Prostate gland (tissue), 2 donors: Measurements from ENCODE around the gene PBX3. TPM values are rescaled to one million over a fixed set of nuclear protein-coding genes. Genes with fewer than 3 reads are reported as not detected.
A peak's percentile ranks its signal among the peaks of the same experiment; 100 is the strongest.

Experiments used
- DNase-seq: peaks from one replicate; pipeline ENCODE4 v3.0.0-alpha.2; 2019; ENCODE audit warnings: low spot score
- H3K27ac ChIP-seq, 2 donors: fragments of 200-600 bp; sonication (generic); 2 replicates each; pipeline ENCODE4 v1.5.1; 2017 to 2019
- H3K27me3 ChIP-seq: fragments of 200-600 bp; sonication (generic); replicated peaks from 2 replicates; pipeline ENCODE4 v1.5.1; 2019; ENCODE audit not compliant: insufficient read depth
- H3K36me3 ChIP-seq, 2 donors: fragments of 200-600 bp; sonication (generic); 1 replicate in 1 of 2; 2 replicates in 1 of 2; pipeline versions ENCODE4 v1.5.1 to v1.8.1; 2017 to 2019
- H3K4me1 ChIP-seq: fragments of 200-600 bp; sonication (generic); replicated peaks from 2 replicates; pipeline ENCODE4 v1.5.1; 2019
- H3K4me3 ChIP-seq, 2 donors: fragments of 200-600 bp; sonication (generic); 2 replicates each; pipeline ENCODE4 v1.5.1; 2017 to 2019
- H3K9me3 ChIP-seq: fragments of 200-600 bp; sonication (generic); 2 replicates; pipeline ENCODE4 v1.5.1; 2017
- POLR2A ChIP-seq: fragments of 450-650 bp; IDR thresholded peaks from one replicate; pipeline ENCODE4 v1.6.1; 2016; ENCODE audit warnings: antibody characterized with exemption, mild to moderate bottlenecking
- POLR2AphosphoS5 ChIP-seq: sonication (generic); formaldehyde crosslinking; IDR thresholded peaks from one replicate; pipeline ENCODE4 v1.6.1; 2017; ENCODE audit warnings: antibody characterized with exemption
- WGBS: methylation state at CpG from one replicate; pipeline ENCODE4 v1.1.5; 2018; 5-methylcytosine and 5-hydroxymethylcytosine counted together
- intact Hi-C: fragments of 100-400 bp; cut with DNase I; formaldehyde crosslinking; loops from one replicate; pipeline ENCODE4 v1.14.2; 2022
- total RNA-seq, 2 donors: library from RNA; depleted of rRNA; stranded (reverse); fragments of >200 nt; gene quantifications; one replicate each; pipeline ENCODE4 v1.1.0, GENCODE V29; 2016
- TF ChIP-seq, protein P1 (sequence below), 4 experiments: fragments of 200-600 bp in 2 of 4; fragments of 450-650 bp in 2 of 4; sonication (generic) in 2 of 4; IDR thresholded peaks; 1 replicate in 3 of 4; 2 replicates in 1 of 4; pipeline ENCODE4 v1.5.1; 2016 to 2019; ENCODE audit warnings: antibody characterized with exemption in 4 of 4, mild to moderate bottlenecking in 2 of 4, moderate library complexity in 2 of 4

PBX3 gene
- total RNA-seq, 2 donors from 2014 or later: 48.5 to 77.6 TPM

DNA sequence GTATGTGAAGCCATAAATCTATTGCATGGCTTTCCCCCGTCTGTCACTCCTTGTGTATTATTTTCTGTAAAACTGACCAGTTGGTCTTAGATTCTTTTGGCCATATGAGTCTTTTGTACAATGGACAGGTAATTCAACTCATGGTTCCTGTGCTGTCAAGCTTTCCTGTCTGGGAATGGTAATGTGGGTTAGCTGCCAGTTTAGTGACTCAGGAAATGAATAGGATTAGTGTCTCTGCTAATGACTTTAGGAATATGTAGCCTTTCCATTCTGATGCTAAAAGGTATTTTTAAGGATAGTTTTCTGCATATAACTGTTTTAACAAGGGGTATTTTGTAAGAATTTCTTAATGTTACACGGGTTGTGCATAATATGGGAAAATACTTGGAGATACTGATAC, 182.7 kb downstream of the PBX3 start:
- WGBS: 95% methylated on average over 2 of the region's 2 CpGs
- H3K27me3 ChIP-seq: no peaks in the 10 kb centered on the region
- no peaks in the 10 kb centered on the region for H3K4me1 ChIP-seq
- no peak for TF ChIP-seq POLR2A
- TF ChIP-seq, protein P1, sequence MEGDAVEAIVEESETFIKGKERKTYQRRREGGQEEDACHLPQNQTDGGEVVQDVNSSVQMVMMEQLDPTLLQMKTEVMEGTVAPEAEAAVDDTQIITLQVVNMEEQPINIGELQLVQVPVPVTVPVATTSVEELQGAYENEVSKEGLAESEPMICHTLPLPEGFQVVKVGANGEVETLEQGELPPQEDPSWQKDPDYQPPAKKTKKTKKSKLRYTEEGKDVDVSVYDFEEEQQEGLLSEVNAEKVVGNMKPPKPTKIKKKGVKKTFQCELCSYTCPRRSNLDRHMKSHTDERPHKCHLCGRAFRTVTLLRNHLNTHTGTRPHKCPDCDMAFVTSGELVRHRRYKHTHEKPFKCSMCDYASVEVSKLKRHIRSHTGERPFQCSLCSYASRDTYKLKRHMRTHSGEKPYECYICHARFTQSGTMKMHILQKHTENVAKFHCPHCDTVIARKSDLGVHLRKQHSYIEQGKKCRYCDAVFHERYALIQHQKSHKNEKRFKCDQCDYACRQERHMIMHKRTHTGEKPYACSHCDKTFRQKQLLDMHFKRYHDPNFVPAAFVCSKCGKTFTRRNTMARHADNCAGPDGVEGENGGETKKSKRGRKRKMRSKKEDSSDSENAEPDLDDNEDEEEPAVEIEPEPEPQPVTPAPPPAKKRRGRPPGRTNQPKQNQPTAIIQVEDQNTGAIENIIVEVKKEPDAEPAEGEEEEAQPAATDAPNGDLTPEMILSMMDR (IDR thresholded peaks at IDR 0.05): no peak
- no peak for TF ChIP-seq POLR2AphosphoS5
- H3K9me3 ChIP-seq: no peaks in the 10 kb centered on the region
- no peak for DNase-seq
- no peak overlapping the region for H3K27ac ChIP-seq
- no peak overlapping the region for H3K4me3 ChIP-seq
- intact Hi-C loops: no loop called here
- no peaks in the 10 kb centered on the region for H3K36me3 ChIP-seq

DNA sequence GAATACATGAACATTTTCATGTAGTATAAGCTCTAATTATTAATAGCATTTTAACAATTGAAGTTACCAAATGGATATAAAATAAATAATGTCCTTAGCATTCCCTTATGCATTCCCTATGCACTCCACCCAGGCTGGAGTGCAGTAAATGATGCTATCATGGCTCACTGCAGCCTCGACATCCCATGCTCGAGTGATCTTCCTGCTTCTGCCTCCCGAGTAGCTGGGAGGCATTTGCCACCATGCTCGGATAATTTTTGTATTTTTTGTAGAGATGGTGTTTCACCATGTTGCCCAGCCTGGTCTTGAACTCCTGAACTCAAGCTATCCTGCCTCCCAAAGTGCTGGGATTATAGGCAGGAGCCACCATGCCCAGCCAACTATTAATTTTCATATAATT, 184.0 kb downstream of the PBX3 start:
- no peak for DNase-seq
- Histone ChIP-seq H3K27me3 (no peaks in the 10 kb centered on the region), H3K4me1 (no peaks in the 10 kb centered on the region), H3K27ac (no peak overlapping the region), H3K4me3 (no peak overlapping the region), H3K9me3 (no peaks in the 10 kb centered on the region), H3K36me3 (no peaks in the 10 kb centered on the region)
- TF ChIP-seq, protein P1 (IDR thresholded peaks at IDR 0.05): no peak
- TF ChIP-seq POLR2AphosphoS5 (no peak), POLR2A (no peak)
- intact Hi-C loops: no loop called here
- WGBS: 98% methylated on average over 4 of the region's 4 CpGs

DNA sequence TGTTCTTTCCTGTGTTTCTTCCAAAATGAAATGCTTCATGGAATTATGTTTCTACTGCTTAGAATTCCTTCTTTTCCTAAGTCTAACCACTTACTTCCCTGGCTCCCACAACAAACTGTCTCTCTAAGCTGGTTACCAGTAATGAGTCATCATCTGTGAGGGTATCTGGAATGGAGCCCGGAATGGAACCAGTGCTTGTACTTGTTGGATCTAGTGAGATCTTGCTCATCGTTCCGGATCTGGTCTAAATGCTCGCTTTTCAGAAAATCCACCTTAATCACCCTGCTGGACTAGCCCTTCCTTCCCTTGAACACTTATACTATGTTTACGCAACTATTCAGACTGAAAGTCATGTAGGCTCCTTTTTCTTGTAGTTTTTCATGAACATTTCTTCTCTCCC, 184.8 kb downstream of the PBX3 start:
- H3K4me3 ChIP-seq: no peak overlapping the region
- no peak overlapping the region for H3K27ac ChIP-seq
- H3K4me1 ChIP-seq: no peaks in the 10 kb centered on the region
- 34% methylated on average over 5 of the region's 5 CpGs for WGBS
- TF ChIP-seq POLR2AphosphoS5 (peak; percentile 30), POLR2A (no peak)
- no peaks in the 10 kb centered on the region for H3K9me3 ChIP-seq
- peak; percentile 59 for DNase-seq
- no peaks in the 10 kb centered on the region for H3K36me3 ChIP-seq
- intact Hi-C loops: no loop called here
- no peaks in the 10 kb centered on the region for H3K27me3 ChIP-seq

DNA sequence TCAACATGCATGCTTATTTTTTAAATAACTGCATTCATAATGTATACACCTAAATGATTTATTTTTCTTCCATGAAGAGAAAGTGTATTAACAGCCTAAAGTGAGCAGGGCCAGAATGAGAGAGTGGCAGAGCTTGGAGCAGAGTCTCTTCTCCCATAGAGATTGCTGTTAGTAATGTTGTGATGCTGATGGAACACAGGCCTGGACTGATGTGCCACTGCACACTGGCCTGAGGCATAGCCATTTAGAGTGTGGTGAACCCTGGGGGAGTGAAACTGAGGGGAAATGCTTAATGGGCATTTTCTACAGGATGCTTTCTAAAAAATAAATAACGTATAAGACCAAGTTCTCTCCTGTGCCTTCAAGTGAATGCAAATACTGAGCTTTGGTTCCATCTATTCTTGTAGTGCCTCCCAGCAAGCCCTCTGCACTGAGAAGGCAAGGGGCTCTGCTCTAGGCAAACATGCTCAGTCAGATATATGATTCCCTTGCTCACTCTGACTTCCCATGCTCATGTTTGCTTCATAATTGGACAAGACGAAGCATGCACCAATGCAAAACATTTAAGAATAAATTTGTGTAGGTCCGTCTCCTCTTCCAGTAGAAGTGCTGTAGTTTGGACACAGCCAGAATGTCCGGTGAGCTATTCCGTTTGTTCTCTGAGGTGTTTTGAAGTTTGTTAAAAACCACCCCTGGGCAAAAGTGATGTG, 185.7 kb downstream of the PBX3 start:
- 81% methylated on average over 5 of the region's 5 CpGs for WGBS
- DNase-seq: no peak
- H3K27me3 ChIP-seq: no peaks in the 10 kb centered on the region
- no peaks in the 10 kb centered on the region for H3K9me3 ChIP-seq
- TF ChIP-seq POLR2A (no peak), POLR2AphosphoS5 (no peak)
- TF ChIP-seq, protein P1 (IDR thresholded peaks at IDR 0.05): no peak
- no peaks in the 10 kb centered on the region for H3K36me3 ChIP-seq
- intact Hi-C loops: no loop called here
- H3K27ac ChIP-seq: no peak overlapping the region
- H3K4me1 ChIP-seq: no peaks in the 10 kb centered on the region
- no peak overlapping the region for H3K4me3 ChIP-seq

DNA sequence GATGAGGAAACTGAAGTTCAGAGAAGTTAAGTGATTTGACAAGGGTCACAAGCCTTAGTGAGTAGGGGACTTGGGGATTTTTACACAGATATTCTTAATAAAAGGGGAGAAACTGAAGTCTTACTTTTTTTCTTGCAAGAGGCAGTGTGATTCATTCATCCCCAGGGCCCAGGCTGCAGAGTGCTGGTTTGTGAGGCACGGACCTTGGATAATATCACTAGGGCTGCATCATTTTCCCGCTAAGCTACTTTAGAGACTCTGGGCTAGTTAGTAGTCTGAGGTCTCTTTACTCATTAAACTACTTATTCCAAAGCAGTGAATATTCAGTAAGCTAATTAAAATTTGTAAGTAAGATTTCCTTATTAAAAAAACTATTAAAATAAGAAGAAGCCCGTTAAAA, 195.0 kb downstream of the PBX3 start:
- TF ChIP-seq, protein P1 (IDR thresholded peaks at IDR 0.05): no peak
- TF ChIP-seq POLR2A (no peak), POLR2AphosphoS5 (no peak)
- intact Hi-C loops: no loop called here
- H3K4me1 ChIP-seq: no peaks in the 10 kb centered on the region
- no peaks in the 10 kb centered on the region for H3K27me3 ChIP-seq
- H3K36me3 ChIP-seq: no peaks in the 10 kb centered on the region
- no peak for DNase-seq
- no peak overlapping the region for H3K4me3 ChIP-seq
- no peak overlapping the region for H3K27ac ChIP-seq
- H3K9me3 ChIP-seq: no peaks in the 10 kb centered on the region
- 73% methylated on average over 3 of the region's 3 CpGs for WGBS
